GM12875 (cell line): ENCODE measurements around the gene SMC3.

Experiments
- H3K4me3 ChIP-seq: one replicate; pipeline ENCODE4 v1.5.1; 2011; ENCODE audit warnings: low read depth, low read length, control low read depth
- TF ChIP-seq, protein P1 (sequence below): IDR thresholded peaks from 2 replicates; pipeline ENCODE4 v1.5.1; 2011; ENCODE audit warnings: low read depth, mild to moderate bottlenecking, control low read depth, inconsistent platforms, low read length, moderate library complexity, borderline replicate concordance; ENCODE audit not compliant: insufficient read depth

The SMC3 gene

GRCh38 chr10:110584006-110584405 lies 16.5 kb downstream of the SMC3 start:
- TF ChIP-seq, protein P1, sequence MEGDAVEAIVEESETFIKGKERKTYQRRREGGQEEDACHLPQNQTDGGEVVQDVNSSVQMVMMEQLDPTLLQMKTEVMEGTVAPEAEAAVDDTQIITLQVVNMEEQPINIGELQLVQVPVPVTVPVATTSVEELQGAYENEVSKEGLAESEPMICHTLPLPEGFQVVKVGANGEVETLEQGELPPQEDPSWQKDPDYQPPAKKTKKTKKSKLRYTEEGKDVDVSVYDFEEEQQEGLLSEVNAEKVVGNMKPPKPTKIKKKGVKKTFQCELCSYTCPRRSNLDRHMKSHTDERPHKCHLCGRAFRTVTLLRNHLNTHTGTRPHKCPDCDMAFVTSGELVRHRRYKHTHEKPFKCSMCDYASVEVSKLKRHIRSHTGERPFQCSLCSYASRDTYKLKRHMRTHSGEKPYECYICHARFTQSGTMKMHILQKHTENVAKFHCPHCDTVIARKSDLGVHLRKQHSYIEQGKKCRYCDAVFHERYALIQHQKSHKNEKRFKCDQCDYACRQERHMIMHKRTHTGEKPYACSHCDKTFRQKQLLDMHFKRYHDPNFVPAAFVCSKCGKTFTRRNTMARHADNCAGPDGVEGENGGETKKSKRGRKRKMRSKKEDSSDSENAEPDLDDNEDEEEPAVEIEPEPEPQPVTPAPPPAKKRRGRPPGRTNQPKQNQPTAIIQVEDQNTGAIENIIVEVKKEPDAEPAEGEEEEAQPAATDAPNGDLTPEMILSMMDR, result no peak
- H3K4me3 ChIP-seq, result no peak overlapping the region

- TF ChIP-seq, protein P1, result no peak
- no peak overlapping the region for H3K4me3 ChIP-seq
Measured at GRCh38 chr10:110591760-110592159, 24.3 kb downstream of the SMC3 start.

GRCh38 chr10:110597476-110597875 lies 30.0 kb downstream of the SMC3 start:
- TF ChIP-seq, protein P1, result no peak
- H3K4me3 ChIP-seq, result no peak overlapping the region

DNA sequence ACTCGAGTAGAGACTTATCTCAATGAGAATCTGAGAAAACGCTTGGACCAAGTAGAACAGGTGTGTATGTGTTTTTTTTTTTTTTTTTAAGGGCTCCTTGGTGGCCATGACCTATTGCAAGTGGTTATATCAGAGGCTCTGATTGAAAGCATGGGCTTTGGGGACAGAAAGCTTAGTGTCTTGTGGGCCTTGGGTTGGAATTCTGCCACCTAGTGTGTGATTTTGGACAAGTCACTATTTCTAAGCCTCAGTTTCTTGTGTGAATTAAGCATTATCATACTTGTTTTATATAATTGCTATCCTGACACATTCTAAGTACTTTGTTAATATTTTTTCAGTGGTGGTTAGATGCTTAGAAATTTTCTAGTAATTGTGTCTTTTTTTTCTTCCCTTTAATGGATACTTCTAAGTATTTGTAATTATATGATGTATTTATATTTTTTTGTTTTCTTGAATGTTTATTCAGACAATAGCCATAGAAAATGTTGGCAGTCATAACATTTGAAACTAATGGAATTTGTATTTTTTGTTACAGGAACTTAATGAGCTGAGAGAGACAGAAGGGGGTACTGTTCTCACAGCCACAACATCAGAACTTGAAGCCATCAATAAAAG lies 33.1 kb downstream of the SMC3 start:
- TF ChIP-seq, protein P1, result peak; percentile 46; the same call in 1 of the 2 replicates
- no peak overlapping the region for H3K4me3 ChIP-seq

DNA sequence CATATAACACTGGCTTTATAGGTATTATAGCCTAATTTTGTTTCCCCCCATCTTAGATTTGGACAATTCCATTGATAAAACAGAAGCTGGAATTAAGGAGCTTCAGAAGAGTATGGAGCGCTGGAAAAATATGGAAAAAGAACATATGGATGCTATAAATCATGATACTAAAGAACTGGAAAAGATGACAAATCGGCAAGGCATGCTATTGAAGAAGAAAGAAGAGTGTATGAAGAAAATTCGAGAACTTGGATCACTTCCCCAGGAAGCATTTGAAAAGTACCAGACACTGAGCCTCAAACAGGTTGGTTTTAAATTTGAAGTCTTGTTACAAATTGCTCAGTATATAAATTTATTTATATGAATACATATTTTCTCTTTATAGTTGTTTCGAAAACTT lies 34.1 kb downstream of the SMC3 start:
- H3K4me3 ChIP-seq, result no peak overlapping the region

GRCh38 chr10:110608087-110608486 lies 40.6 kb downstream of the SMC3 start:
- TF ChIP-seq, protein P1, result no peak
- H3K4me3 ChIP-seq, result no peak overlapping the region

More for the DNA sequence above, 34.1 kb downstream of the SMC3 start:
- TF ChIP-seq, protein P1, result no peak

DNA sequence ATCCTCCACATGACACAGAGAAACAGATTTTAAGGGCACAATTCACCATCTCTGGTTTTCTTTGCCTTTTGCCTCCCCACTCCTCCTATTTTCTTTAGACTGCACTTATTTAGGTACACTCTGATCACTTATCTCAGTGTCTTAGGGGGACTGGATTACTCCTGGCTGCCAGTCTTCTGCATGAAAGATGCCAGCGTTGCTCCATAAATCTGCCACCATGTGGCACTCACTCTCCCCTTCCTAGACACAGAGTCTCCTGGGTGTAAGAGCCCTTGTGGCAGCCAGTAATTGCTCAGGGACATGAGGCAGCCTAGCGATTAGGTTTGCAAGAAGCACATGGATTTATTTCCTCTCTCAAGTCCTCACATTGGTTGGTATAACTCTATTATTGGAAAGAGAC lies 42.1 kb downstream of the SMC3 start:
- TF ChIP-seq, protein P1, result no peak
- H3K4me3 ChIP-seq, result no peak overlapping the region
